Right lobe of liver (tissue), 6 donors: Measurements from ENCODE around the gene LRRC2. TPM values are rescaled to one million over a fixed set of nuclear protein-coding genes. Genes with fewer than 3 reads are reported as not detected.
A peak's percentile ranks its signal among the peaks of the same experiment; 100 is the strongest.

Experiments used
- ATAC-seq, 4 donors: fragments of 200-7000 bp; cut with Tn5 transposase; one replicate each; pipeline ENCODE4 v1.9.1; 2020; ENCODE audit warnings: mild to moderate bottlenecking in 4 of 4, moderate library complexity in 4 of 4
- DNase-seq, 3 donors: peaks; one replicate each; pipeline ENCODE4 v3.0.0-alpha.2; 2020
- H3K27ac ChIP-seq, 3 donors: fragments of 200-600 bp; one replicate each; pipeline ENCODE4 v1.8.0; 2022
- H3K27me3 ChIP-seq, 2 donors: fragments of 200-600 bp; one replicate each; pipeline ENCODE4 v1.8.0; 2022
- H3K36me3 ChIP-seq, 4 donors: fragments of 200-600 bp; sonication (generic) in 1 of 4; one replicate each; pipeline versions ENCODE4 v1.5.1 to v1.8.0; 2017 to 2022; ENCODE audit warnings: control low read depth in 1 of 4
- H3K4me1 ChIP-seq, 4 donors: fragments of 200-600 bp; sonication (generic) in 1 of 4; one replicate each; pipeline versions ENCODE4 v1.5.1 to v1.8.0; 2017 to 2022; ENCODE audit warnings: control low read depth in 1 of 4
- H3K4me3 ChIP-seq, 3 donors: fragments of 200-600 bp; one replicate each; pipeline ENCODE4 v1.8.0; 2022
- H3K9me3 ChIP-seq, 4 donors: fragments of 200-600 bp; sonication (generic) in 1 of 4; one replicate each; pipeline versions ENCODE4 v1.5.1 to v1.8.0; 2017 to 2022; ENCODE audit warnings: control low read depth in 1 of 4
- POLR2A ChIP-seq: fragments of 450-650 bp; IDR thresholded peaks from one replicate; pipeline ENCODE4 v1.6.1; 2017; ENCODE audit warnings: antibody characterized with exemption, mild to moderate bottlenecking
- WGBS: methylation state at CpG from one replicate; pipeline ENCODE4 v1.1.6; 2018; ENCODE audit warnings: low coverage, low lambda C conversion rate; ENCODE audit not compliant: insufficient coverage; ENCODE audit errors: missing lambda C conversion rate; 5-methylcytosine and 5-hydroxymethylcytosine counted together
- intact Hi-C, 2 donors: fragments of 100-400 bp; cut with DNase I; formaldehyde crosslinking; loops; one replicate each; pipeline versions ENCODE4 v1.11.2 to v1.14.1; 2022
- total RNA-seq, 6 experiments: library from RNA; depleted of rRNA in 2 of 6; stranded (reverse); fragments of >200 nt in 2 of 6; fragmentation: NEBNext Ultra II Directional in 3 of 6; extraction: Animal tissue kit (Norgen Biotek cat#: 25700) in 3 of 6; gene quantifications; one replicate each; pipeline versions ENCODE4 v1.1.0 to v1.2.4, GENCODE V29; 2016 to 2023
- TF ChIP-seq, protein P1 (sequence below), 4 donors: fragments of 200-600 bp in 3 of 4; fragments of 450-650 bp in 1 of 4; IDR thresholded peaks; one replicate each; pipeline versions ENCODE4 v1.5.1 to v1.8.0; 2016 to 2022; ENCODE audit warnings: antibody characterized with exemption in 4 of 4, mild to moderate bottlenecking in 2 of 4
- donor health status: DM: no; HTN: yes; CAD: no.
- donor health status: DM: no; HTN: no; CAD: no.
- donor health status: DM: no; HTN: no; CAD: no.
- donor health status: DM: no; HTN: yes; CAD: no.
- donor health status: DM: no; HTN: yes; CAD: no.

Gene LRRC2
- total RNA-seq, 6 experiments from 2014 or later = 4.3 to 8.9 (median 6.1) TPM

DNA sequence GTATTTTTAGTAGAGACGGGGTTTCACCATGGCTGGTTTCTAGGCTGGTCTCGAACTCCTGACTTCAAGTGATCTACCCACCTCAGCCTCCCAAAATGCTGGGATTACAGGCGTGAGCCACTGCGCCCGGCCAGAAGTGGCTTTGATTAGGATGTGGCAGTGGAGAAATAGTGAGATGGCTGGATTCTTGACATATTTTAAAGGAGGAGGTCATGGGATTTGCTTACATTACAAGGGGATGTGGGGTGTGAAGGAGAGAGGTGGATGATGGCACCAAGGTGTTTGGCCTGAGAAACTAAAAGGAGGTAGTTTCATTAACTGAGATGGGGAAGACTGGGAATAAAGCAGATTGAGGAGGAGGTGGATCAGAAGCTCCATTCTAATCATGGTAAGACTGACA is 86.4 kb downstream of the LRRC2 start:
- no peak for ATAC-seq
- no peak for TF ChIP-seq POLR2A
- TF ChIP-seq, protein P1, sequence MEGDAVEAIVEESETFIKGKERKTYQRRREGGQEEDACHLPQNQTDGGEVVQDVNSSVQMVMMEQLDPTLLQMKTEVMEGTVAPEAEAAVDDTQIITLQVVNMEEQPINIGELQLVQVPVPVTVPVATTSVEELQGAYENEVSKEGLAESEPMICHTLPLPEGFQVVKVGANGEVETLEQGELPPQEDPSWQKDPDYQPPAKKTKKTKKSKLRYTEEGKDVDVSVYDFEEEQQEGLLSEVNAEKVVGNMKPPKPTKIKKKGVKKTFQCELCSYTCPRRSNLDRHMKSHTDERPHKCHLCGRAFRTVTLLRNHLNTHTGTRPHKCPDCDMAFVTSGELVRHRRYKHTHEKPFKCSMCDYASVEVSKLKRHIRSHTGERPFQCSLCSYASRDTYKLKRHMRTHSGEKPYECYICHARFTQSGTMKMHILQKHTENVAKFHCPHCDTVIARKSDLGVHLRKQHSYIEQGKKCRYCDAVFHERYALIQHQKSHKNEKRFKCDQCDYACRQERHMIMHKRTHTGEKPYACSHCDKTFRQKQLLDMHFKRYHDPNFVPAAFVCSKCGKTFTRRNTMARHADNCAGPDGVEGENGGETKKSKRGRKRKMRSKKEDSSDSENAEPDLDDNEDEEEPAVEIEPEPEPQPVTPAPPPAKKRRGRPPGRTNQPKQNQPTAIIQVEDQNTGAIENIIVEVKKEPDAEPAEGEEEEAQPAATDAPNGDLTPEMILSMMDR (IDR thresholded peaks at IDR 0.05) = no peak
- Histone ChIP-seq H3K4me3 (no peak overlapping the region), H3K36me3 (no peaks in the 10 kb centered on the region), H3K4me1 (no peaks in the 10 kb centered on the region), H3K27ac (no peak overlapping the region), H3K27me3 (no peaks in the 10 kb centered on the region), H3K9me3 (peaks cover 0 to 3% (median 0%) of the 10 kb centered on the region in 4 donors)
- WGBS = 81% methylated on average over 5 of the region's 5 CpGs
- intact Hi-C loops = no loop called here
- peak in 1 of 3 donors; percentile 1 for DNase-seq

DNA sequence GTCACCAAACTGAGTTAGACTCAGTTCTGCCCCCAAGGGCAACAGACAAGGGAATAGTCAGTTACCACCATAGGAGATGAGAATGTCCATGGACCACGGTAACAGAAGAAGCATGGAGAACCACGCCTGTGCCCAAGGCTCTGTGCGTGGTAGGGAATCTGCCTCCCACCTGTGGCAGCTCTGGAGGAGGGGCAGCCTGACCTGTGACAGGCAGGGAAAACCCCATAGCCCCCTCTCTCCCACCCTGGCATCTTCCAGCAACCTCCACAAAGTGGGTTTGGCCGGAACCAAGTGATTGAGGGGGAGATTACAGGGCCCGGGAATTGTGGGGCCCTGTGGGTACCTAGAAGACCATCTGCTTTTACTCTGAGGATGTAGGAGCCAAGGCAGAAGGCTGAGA is 87.1 kb downstream of the LRRC2 start:
- Histone ChIP-seq H3K4me1 (no peaks in the 10 kb centered on the region), H3K36me3 (no peaks in the 10 kb centered on the region), H3K4me3 (no peak overlapping the region), H3K27ac (no peak overlapping the region), H3K27me3 (no peaks in the 10 kb centered on the region), H3K9me3 (peaks cover 0 to 3% (median 0%) of the 10 kb centered on the region in 4 donors)
- intact Hi-C loops = no loop called here
- DNase-seq (peak in 1 of 3 donors; percentile 26), ATAC-seq (no peak)
- TF ChIP-seq, protein P1 (IDR thresholded peaks at IDR 0.05) = no peak
- TF ChIP-seq POLR2A = no peak
- WGBS = 87% methylated on average over 3 of the region's 5 CpGs

DNA sequence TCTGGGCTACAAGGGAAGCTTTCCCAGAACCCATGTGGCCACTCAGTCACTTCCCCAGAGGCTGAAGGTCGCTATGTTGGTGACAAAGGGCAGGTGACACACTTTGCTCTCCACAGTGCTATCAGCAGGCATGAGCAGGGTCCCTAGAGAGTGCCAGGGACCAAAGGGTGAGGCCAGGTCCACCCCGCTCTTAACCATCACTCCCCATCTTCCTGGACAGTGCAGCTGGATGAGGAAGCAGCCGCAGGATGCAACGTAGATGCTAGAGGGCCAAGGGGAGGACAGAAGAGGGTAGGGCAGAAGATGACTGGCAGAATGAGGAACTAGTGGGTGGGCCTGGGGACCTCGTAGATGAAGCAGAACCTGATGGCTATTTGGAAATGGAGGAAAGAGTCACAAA is 87.8 kb downstream of the LRRC2 start:
- intact Hi-C loops = no loop called here
- Histone ChIP-seq H3K27me3 (no peaks in the 10 kb centered on the region), H3K9me3 (peaks cover 0 to 3% (median 0%) of the 10 kb centered on the region in 4 donors), H3K36me3 (no peaks in the 10 kb centered on the region), H3K4me1 (no peaks in the 10 kb centered on the region), H3K27ac (no peak overlapping the region), H3K4me3 (no peak overlapping the region)
- no peak for TF ChIP-seq POLR2A
- TF ChIP-seq, protein P1 (IDR thresholded peaks at IDR 0.05) = no peak
- whole genome bisulfite sequencing = 68% methylated on average over 5 of the region's 5 CpGs
- ATAC-seq (peak in 1 of 4 donors; percentile 17), DNase-seq (peak in 1 of 3 donors; percentile 44)

DNA sequence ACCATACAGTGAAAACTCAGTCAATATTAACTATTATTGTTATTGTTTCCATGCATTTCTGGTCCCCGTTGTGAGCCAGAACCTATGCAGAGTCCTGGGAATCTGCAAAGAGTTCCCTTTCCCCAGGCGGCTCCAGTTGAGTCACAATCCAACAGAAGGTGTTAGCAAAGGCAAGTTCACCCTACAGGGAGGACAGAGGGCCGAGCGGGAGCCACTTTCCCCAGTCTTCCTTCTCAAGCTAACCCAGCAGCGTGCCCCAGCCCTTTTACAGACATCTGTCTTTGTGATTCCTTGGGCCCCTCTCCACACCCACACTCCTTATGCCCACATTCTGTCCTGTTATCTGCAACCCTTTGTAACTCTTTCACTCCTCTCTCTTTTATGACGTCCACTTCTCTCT is 88.3 kb downstream of the LRRC2 start:
- H3K36me3 ChIP-seq = no peaks in the 10 kb centered on the region
- no peaks in the 10 kb centered on the region for H3K27me3 ChIP-seq
- H3K4me3 ChIP-seq = no peak overlapping the region
- H3K27ac ChIP-seq = no peak overlapping the region
- WGBS = 49% methylated on average over 3 of the region's 6 CpGs
- intact Hi-C loops = no loop called here
- TF ChIP-seq POLR2A = no peak
- TF ChIP-seq, protein P1 (IDR thresholded peaks at IDR 0.05) = no peak
- peaks cover 0 to 3% (median 0%) of the 10 kb centered on the region in 4 donors for H3K9me3 ChIP-seq
- peak in 1 of 3 donors; percentile 40 for DNase-seq
- ATAC-seq = no peak
- H3K4me1 ChIP-seq = no peaks in the 10 kb centered on the region

DNA sequence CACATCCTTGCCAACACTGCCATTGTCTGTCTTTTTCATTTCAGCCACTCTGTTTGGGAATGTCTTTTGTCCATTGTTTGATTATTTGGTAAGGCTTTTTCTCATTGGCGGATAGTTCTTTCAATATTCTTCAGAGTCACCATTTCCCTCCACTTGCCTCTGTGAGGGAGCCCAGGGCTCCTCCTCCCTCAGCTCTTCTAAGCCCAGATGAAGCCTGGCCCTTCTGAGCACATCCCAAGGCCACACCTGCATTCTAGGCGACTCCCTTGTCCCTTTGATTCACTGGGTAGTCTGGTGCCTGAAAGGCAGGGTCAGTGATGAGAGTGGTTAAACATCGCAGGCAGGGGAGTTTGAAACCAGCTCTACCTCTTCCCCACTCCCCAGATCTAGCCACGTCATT is 89.0 kb downstream of the LRRC2 start:
- DNase-seq = peak in 1 of 3 donors; percentile 18
- intact Hi-C loops = no loop called here
- Histone ChIP-seq H3K9me3 (peaks cover 0 to 3% (median 0%) of the 10 kb centered on the region in 4 donors), H3K27ac (no peak overlapping the region), H3K27me3 (no peaks in the 10 kb centered on the region), H3K4me1 (no peaks in the 10 kb centered on the region), H3K36me3 (no peaks in the 10 kb centered on the region), H3K4me3 (no peak overlapping the region)
- WGBS = 79% methylated on average over 4 of the region's 4 CpGs
- TF ChIP-seq POLR2A = no peak
- TF ChIP-seq, protein P1 (IDR thresholded peaks at IDR 0.05) = no peak
- no peak for ATAC-seq
